Stimulated activated effector memory CD8-positive, alpha-beta T cell treated with anti-CD3 and anti-CD28 coated beads, Interleukin-12 subunit alpha, Interleukin-12 subunit beta, amount 100 ng/mL, for 72 hours (primary cell): Measurements from ENCODE around the gene SYNJ1.
A peak's percentile ranks its signal among the peaks of the same experiment; 100 is the strongest.
"Not testable (repeated sequence)": the region's sequence is repeated elsewhere in the genome, so short reads cannot be mapped to it uniquely, and the experiment has no call there.

ENCODE experiments used
- ATAC-seq: fragments of 150-1000 bp; cut with Tn5 transposase; 2 replicates; pipeline ENCODE4 v1.10.0; 2021
- DNase-seq, 2 donors: peaks; one replicate each; pipeline ENCODE4 v3.0.0; 2021 to 2022; ENCODE audit warnings: low spot score in 2 of 2
- H3K27ac Mint-ChIP-seq: one replicate; pipeline ENCODE4 v1.8.0; 2022; ENCODE audit warnings: mild to moderate bottlenecking, mixed read lengths
- H3K36me3 Mint-ChIP-seq: one replicate; pipeline ENCODE4 v1.8.0; 2022; ENCODE audit warnings: mild to moderate bottlenecking, mixed read lengths
- H3K4me1 Mint-ChIP-seq: one replicate; pipeline ENCODE4 v1.8.0; 2022; ENCODE audit warnings: mixed read lengths
- H3K4me3 Mint-ChIP-seq: one replicate; pipeline ENCODE4 v1.8.0; 2022; ENCODE audit warnings: mild to moderate bottlenecking, mixed read lengths
- H3K9me3 Mint-ChIP-seq: one replicate; pipeline ENCODE4 v1.8.0; 2022; ENCODE audit warnings: mixed read lengths

The SYNJ1 gene

DNA sequence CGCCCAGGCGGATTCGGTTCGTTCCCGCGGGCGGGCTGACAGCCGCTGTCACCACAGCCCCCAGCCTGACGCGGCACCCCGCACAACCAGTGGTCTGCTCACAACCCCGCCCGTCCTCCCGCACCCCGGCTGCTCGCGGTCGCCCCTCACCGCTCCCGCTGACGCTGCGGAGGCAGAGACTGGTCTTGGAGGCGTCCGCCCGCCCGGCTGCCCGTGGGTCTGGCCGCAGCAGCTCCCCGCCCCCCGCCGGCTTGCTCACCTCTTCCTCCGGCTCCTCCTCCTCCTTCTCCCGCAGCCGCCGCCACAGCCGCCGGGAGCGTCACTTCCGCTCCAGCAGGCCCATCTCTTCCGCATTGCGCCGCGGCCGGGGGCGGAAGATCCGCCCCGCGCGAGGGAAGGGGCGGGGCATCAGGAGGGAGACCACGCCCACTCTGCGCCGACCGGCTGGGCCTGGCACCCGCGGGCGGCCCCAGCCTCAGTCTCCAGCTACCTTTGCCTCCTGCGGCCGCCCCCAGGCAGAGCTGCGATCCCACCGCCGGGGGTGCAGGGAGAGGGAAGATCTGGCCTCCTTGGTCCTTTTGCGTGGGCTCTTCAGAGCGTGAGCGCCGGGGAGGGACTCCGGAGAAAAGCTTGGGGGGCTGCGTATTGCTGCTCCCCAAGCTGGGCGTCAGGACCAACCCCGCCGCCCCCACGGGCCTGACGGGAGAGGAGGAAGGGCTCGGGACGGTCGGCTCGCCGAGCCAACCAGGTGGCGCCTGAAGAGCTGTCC is at the start of gene SYNJ1:
Gene SYNJ1 (minus strand): TSS at position 327 of the 769 bp plus-strand sequence. CDS start 1,118 bp downstream, outside the sequence.
- peaks cover 20% of the 10 kb centered on the region for H3K4me1 Mint-ChIP-seq
- H3K9me3 Mint-ChIP-seq: no peaks in the 10 kb centered on the region
- H3K4me3 Mint-ChIP-seq: peak within 1 kb of the TSS; percentile 92
- peak within 1 kb of the TSS; percentile 95 for H3K27ac Mint-ChIP-seq
- peaks cover 37% of the 10 kb centered on the region for H3K36me3 Mint-ChIP-seq
- DNase-seq (peak; percentile 94 to 98), ATAC-seq (peak; percentile 95)

DNA sequence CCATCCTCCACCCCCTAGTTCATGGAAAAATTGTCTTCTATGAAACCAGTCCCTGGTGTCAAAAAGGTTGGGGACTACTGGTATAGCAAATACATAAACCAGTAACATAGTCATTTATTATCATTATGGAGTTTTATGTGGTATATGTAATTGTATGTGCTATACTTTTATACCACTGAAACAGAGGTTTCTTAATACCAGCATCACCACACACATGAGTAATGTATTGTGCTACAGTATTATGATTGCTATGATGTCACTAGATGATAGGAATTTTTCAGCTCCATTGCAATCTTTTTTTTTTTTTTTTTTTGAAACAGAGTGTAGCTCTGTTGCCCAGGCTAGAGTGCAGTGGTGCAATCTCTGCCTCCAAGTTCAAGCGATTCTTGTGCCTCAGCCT is 49.5 kb upstream of the SYNJ1 start:
- peaks cover 4% of the 10 kb centered on the region for H3K36me3 Mint-ChIP-seq
- H3K27ac Mint-ChIP-seq: no peak overlapping the region
- peak; percentile 65 for ATAC-seq
- peaks cover 7% of the 10 kb centered on the region for H3K4me1 Mint-ChIP-seq
- H3K9me3 Mint-ChIP-seq: no peaks in the 10 kb centered on the region
- no peak overlapping the region for H3K4me3 Mint-ChIP-seq
- DNase-seq: no peak

DNA sequence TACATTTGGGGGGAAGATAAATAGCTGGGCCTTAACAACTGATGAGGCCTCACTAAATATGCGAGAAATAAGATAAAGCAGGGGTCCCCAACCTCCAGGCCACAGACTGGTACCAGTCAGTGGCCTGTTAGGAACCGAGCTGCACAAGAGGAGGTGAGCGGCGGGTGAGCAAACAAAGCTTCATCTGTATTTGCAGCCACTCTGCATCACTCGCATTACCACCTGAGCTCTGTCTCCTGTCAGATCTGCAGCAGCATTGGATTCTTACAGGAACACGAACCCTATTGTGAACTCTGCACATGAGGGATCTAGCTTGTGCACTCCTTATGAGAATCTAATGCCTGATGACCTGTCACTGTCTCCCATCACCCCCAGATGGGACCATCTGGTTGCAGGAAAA is 48.9 kb upstream of the SYNJ1 start:
- peaks cover 12% of the 10 kb centered on the region for H3K4me1 Mint-ChIP-seq
- DNase-seq (no peak), ATAC-seq (no peak)
- H3K9me3 Mint-ChIP-seq: no peaks in the 10 kb centered on the region
- H3K4me3 Mint-ChIP-seq: no peak overlapping the region
- no peak overlapping the region for H3K27ac Mint-ChIP-seq
- peaks cover 9% of the 10 kb centered on the region for H3K36me3 Mint-ChIP-seq

- H3K4me1 Mint-ChIP-seq: peaks cover 32% of the 10 kb centered on the region
- not testable (repeated sequence) for ATAC-seq, H3K9me3 Mint-ChIP-seq, DNase-seq
- H3K36me3 Mint-ChIP-seq: peaks cover 47% of the 10 kb centered on the region
- H3K27ac Mint-ChIP-seq: peak overlapping the region; percentile 100
- peak overlapping the region; percentile 86 for H3K4me3 Mint-ChIP-seq
Observed at GRCh38 chr21:32773048-32773344, 45.2 kb upstream of the SYNJ1 start.

DNA sequence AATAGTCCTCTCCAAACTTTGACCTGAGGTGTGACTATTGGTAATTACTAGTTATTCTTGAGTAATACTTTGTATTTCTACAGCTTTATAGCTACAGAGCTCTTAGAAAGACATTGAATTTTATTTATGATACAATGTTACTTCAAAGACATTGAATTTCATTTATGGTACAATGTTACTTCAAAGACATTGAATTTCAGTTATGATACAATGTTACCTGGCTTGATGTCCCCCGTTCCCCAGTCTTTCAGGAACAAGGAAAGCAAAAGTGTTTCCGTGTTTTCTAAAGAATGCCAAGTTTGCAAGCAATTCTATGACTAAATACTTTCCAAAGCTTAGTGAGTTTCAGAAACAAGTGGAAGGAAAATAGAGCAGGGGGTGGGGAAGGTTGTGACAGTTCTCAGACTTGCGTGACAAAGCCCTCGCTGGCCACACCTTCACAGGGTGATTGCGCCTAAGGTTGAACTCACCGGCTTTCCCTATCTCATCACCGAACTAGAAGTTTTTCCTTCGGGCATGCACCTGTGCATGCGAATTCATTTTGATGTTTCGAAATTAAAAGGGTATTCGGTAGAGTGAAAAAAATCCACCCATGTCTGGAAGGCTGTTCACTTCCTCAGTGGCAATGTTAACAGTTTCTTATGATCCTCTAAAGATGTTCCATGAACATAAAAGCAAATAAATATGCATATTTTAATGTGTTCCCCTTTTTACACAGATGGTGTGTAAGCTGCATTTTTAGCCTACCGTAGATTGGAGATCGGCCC is 44.7 kb upstream of the SYNJ1 start:
- peak overlapping the region; percentile 100 for H3K27ac Mint-ChIP-seq

DNA sequence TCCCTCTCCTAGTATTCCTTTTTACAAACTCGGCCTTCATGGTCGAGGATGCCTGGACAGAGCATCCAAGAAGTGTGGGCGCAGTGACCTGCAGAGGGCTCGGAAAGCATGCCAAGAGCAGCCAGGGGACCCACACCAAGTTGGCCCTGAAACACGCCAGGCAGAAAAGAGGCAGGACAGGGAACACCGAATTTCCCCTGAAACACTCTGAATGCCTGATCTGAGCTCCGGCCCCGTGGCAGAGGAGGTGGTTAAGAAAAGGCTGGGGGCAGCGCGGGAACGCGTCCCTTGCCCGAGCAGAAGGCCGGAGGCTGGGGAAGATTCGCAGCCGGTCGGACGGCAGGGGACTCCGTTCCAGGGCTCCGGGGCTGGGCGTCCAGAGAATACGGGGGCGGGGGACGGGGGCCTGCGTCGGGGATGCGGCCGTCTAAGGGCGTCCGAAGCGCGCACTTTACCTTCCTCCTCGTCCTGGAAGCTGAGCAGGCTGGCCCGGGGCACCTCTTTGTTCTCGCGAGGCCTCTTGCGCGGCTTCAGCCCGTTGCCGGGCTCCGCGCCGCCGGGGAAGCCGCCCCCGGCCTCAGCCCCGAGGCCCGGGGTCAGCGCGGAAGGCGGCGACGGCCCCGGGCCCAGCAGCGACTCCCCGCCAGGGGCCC is 43.2 kb upstream of the SYNJ1 start:
- DNase-seq (peak; percentile 21 to 69), ATAC-seq (peak; percentile 65)
- H3K4me3 Mint-ChIP-seq: peak overlapping the region; percentile 86
- H3K27ac Mint-ChIP-seq: peak overlapping the region; percentile 100
- peaks cover 52% of the 10 kb centered on the region for H3K4me1 Mint-ChIP-seq
- H3K9me3 Mint-ChIP-seq: no peaks in the 10 kb centered on the region
- H3K36me3 Mint-ChIP-seq: peaks cover 67% of the 10 kb centered on the region

More for the DNA sequence above, 44.7 kb upstream of the SYNJ1 start:
- peak overlapping the region; percentile 86 for H3K4me3 Mint-ChIP-seq
- peak; percentile 25 to 74 for DNase-seq
- peaks cover 38% of the 10 kb centered on the region for H3K4me1 Mint-ChIP-seq
- peaks cover 52% of the 10 kb centered on the region for H3K36me3 Mint-ChIP-seq
- peak; percentile 55 for ATAC-seq
- H3K9me3 Mint-ChIP-seq: no peaks in the 10 kb centered on the region

- peaks cover 66% of the 10 kb centered on the region for H3K4me1 Mint-ChIP-seq
- H3K4me3 Mint-ChIP-seq: peak overlapping the region; percentile 86
- H3K27ac Mint-ChIP-seq: no peak overlapping the region
- peaks cover 88% of the 10 kb centered on the region for H3K36me3 Mint-ChIP-seq
- ATAC-seq: no peak
- H3K9me3 Mint-ChIP-seq: no peaks in the 10 kb centered on the region
- DNase-seq: no peak
Observed at GRCh38 chr21:32768530-32768929, 40.7 kb upstream of the SYNJ1 start.

DNA sequence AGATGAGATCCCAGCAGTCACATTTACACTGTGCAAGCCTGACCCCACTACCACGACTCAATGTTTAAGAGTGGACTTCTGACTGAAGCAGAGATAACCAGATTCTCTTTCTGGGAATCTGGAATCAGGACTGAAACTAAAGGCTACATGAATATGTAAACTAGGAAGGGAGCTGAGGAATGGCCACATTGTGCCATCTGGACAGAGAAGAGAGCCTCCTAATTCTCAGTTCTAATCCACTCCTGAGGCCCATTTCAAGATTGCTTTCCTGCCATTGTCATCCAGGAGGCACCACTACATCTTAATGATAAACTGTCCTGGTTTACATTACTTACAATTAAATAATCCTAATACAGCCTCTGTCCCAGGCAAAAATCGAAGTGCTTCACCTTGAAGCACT is 37.2 kb upstream of the SYNJ1 start:
- DNase-seq (no peak), ATAC-seq (no peak)
- peaks cover 97% of the 10 kb centered on the region for H3K36me3 Mint-ChIP-seq
- H3K27ac Mint-ChIP-seq: peak overlapping the region; percentile 27
- H3K4me3 Mint-ChIP-seq: no peak overlapping the region
- H3K4me1 Mint-ChIP-seq: peaks cover 55% of the 10 kb centered on the region
- no peaks in the 10 kb centered on the region for H3K9me3 Mint-ChIP-seq

- DNase-seq: no peak
- Mint-ChIP-seq H3K27ac (no peak overlapping the region), H3K9me3 (no peaks in the 10 kb centered on the region), H3K4me3 (no peak overlapping the region), H3K36me3 (peaks cover 97% of the 10 kb centered on the region), H3K4me1 (peaks cover 50% of the 10 kb centered on the region)
- ATAC-seq: no peak
Observed at GRCh38 chr21:32764186-32764585, 36.4 kb upstream of the SYNJ1 start.

DNA sequence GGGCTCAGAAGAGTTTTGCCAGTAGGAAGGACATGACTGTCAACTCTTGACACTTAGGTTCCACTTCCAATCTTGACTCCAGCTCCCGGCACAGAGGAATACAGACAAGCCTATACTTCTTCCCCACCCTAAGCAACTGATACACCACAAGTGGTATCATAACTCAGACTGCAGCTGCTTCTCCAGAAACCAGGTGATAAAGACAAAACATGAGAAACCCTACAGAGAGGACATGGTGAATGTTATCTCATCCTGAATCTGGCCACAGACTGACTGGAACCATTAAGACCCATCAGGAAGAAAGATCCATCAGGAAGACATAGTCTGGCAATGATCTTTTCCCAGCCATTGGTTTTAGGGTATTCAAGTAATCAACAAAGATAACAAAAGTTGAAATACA is 30.0 kb upstream of the SYNJ1 start:
- no peaks in the 10 kb centered on the region for H3K9me3 Mint-ChIP-seq
- ATAC-seq (no peak), DNase-seq (no peak)
- peaks cover 6% of the 10 kb centered on the region for H3K4me1 Mint-ChIP-seq
- H3K27ac Mint-ChIP-seq: no peak overlapping the region
- H3K4me3 Mint-ChIP-seq: no peak overlapping the region
- peaks cover 100% of the 10 kb centered on the region for H3K36me3 Mint-ChIP-seq

DNA sequence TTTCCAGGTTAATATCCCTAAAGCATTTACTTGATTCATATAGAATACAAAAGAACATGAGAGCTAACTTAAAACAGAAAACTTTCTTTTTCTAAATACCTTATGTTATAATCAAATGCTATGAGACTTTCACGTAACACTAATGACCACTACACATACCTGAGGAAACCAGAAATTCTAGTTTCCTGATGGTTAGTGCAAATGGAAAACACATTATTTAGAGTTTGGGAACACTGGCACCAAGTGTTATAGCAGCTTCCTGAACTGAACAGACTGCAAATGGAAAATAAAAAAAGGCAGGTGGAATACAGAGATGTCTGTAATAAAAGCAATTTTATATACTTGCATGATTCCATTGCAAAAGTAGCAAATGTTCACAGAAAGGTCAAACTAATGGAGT is 28.3 kb upstream of the SYNJ1 start:
- Mint-ChIP-seq H3K9me3 (no peaks in the 10 kb centered on the region), H3K36me3 (peaks cover 100% of the 10 kb centered on the region), H3K27ac (no peak overlapping the region), H3K4me3 (no peak overlapping the region), H3K4me1 (peaks cover 4% of the 10 kb centered on the region)
- DNase-seq: no peak
- ATAC-seq: no peak

- Mint-ChIP-seq H3K27ac (no peak overlapping the region), H3K36me3 (peaks cover 100% of the 10 kb centered on the region), H3K9me3 (no peaks in the 10 kb centered on the region), H3K4me1 (no peaks in the 10 kb centered on the region), H3K4me3 (no peak overlapping the region)
- ATAC-seq (no peak), DNase-seq (no peak)
Observed at GRCh38 chr21:32753818-32754585, 26.2 kb upstream of the SYNJ1 start.

DNA sequence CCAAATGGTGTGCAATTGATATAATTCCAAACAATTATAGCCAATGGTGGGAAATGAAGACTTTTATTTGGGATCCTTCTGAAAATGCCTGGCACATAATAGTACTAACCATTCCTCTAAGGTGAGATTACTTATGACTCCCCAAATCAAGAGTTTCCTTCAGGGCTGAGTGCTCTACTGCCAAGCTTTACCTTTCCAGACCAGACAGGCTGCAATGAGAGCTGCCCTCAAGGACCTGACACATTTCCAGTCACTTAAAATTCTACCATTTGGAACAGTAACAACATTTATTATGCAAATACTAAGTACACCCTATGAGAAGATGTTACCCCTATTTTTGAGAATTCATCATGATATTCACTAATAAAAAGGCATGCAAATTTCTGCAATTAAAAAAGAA is 22.6 kb upstream of the SYNJ1 start:
- DNase-seq (no peak), ATAC-seq (no peak)
- H3K36me3 Mint-ChIP-seq: peaks cover 100% of the 10 kb centered on the region
- peaks cover 11% of the 10 kb centered on the region for H3K4me1 Mint-ChIP-seq
- H3K9me3 Mint-ChIP-seq: no peaks in the 10 kb centered on the region
- H3K4me3 Mint-ChIP-seq: no peak overlapping the region
- H3K27ac Mint-ChIP-seq: no peak overlapping the region

DNA sequence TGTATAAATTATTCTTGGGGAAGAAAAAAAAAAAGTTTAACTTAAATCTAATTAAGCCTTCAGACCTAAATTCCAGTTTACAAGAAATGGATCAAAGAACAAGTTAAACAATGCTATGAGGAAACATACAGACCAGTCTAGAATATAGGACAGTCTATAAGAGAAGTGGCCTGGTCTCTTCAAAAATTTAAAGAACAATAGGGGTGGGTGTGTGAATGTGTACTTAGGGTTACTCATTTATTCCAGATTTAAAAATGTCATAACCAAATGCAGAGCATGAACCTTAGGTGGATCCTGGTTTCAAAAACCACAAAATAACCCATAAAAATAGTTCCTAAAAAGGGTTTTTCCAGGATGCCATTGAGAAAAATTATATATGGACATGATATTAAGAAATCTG is 21.8 kb upstream of the SYNJ1 start:
- no peaks in the 10 kb centered on the region for H3K9me3 Mint-ChIP-seq
- H3K27ac Mint-ChIP-seq: peak overlapping the region; percentile 30
- H3K4me1 Mint-ChIP-seq: peaks cover 11% of the 10 kb centered on the region
- no peak overlapping the region for H3K4me3 Mint-ChIP-seq
- peaks cover 100% of the 10 kb centered on the region for H3K36me3 Mint-ChIP-seq
- ATAC-seq: no peak
- DNase-seq: no peak

DNA sequence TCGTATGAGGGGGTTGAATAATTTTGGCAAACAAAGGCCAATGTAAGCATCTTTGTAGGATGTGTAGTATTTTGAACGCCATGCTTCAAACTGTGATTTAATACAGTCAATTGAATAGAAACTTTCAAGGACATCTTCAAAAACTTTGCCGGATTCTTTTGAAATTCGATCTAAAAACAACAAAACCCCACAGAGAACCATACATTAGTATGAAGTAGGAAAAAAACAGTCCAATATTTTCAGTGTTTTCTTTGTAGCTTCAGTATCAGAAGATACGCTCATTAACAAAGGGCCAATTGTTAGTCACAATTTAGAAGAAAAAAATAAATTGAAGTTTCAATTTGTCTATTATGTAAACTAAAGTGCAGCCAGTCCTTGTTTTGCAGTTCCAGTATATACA is 20.7 kb upstream of the SYNJ1 start:
- DNase-seq (no peak), ATAC-seq (no peak)
- Mint-ChIP-seq H3K4me1 (peaks cover 11% of the 10 kb centered on the region), H3K4me3 (no peak overlapping the region), H3K9me3 (no peaks in the 10 kb centered on the region), H3K27ac (no peak overlapping the region), H3K36me3 (peaks cover 100% of the 10 kb centered on the region)
